H54 (cell line): ENCODE results near the gene ABHD17B.
A peak's percentile ranks its signal among the peaks of the same experiment; 100 is the strongest.

Source experiments
- DNase-seq: peaks from one replicate; pipeline ENCODE4 v3.0.0; 2011; ENCODE audit warnings: low spot score, mixed read lengths; ENCODE audit not compliant: insufficient read length
- FAIRE-seq: peaks from 3 replicates; lab custom pipeline; 2011; peaks lifted over from hg19 to GRCh38; lab: Jason Lieb, UNC
- POLR2A ChIP-seq: IDR thresholded peaks from 2 replicates; pipeline ENCODE4 v1.6.1; 2011; ENCODE audit warnings: low read depth, mild to moderate bottlenecking, low read length

Gene ABHD17B

GRCh38 chr9:71928376-71928775 lies 17.4 kb upstream of the ABHD17B start:
- TF ChIP-seq POLR2A, result no peak
- FAIRE-seq, result no peak
- no peak for DNase-seq

GRCh38 chr9:71925834-71926233 lies 14.8 kb upstream of the ABHD17B start:
- FAIRE-seq, result peak; percentile 64
- no peak for TF ChIP-seq POLR2A
- DNase-seq, result no peak

GRCh38 chr9:71924576-71924975 lies 13.6 kb upstream of the ABHD17B start:
- no peak for TF ChIP-seq POLR2A
- FAIRE-seq, result no peak
- no peak for DNase-seq

GRCh38 chr9:71921190-71921814 lies 10.3 kb upstream of the ABHD17B start:
- no peak for FAIRE-seq
- DNase-seq, result no peak
- TF ChIP-seq POLR2A, result no peak

GRCh38 chr9:71920456-71921189 lies 9.6 kb upstream of the ABHD17B start:
- FAIRE-seq, result no peak
- TF ChIP-seq POLR2A, result no peak
- DNase-seq, result no peak

GRCh38 chr9:71918419-71918818 lies 7.4 kb upstream of the ABHD17B start:
- no peak for TF ChIP-seq POLR2A
- FAIRE-seq, result peak; percentile 41
- DNase-seq, result no peak

GRCh38 chr9:71916834-71917534 lies 6.0 kb upstream of the ABHD17B start:
- no peak for DNase-seq
- no peak for TF ChIP-seq POLR2A
- FAIRE-seq, result peak; percentile 52

- no peak for TF ChIP-seq POLR2A
- FAIRE-seq, result no peak
- DNase-seq, result no peak
These were observed 4.5 kb upstream of the ABHD17B start for GRCh38 chr9:71915495-71915894.

GRCh38 chr9:71911908-71912335 lies 929 bp upstream of the ABHD17B start:
- FAIRE-seq, result no peak
- no peak for TF ChIP-seq POLR2A
- DNase-seq, result no peak

- DNase-seq, result peak; percentile 33
- no peak for FAIRE-seq
- TF ChIP-seq POLR2A, result no peak
These were observed 338 bp downstream of the ABHD17B start for GRCh38 chr9:71910650-71911060.

GRCh38 chr9:71909887-71910649 lies 925 bp downstream of the ABHD17B start:
- peak; percentile 33 for DNase-seq
- no peak for TF ChIP-seq POLR2A
- no peak for FAIRE-seq

- peak; percentile 72 for FAIRE-seq
- no peak for TF ChIP-seq POLR2A
- no peak for DNase-seq
These were observed 2.2 kb downstream of the ABHD17B start for GRCh38 chr9:71908825-71909224.

- TF ChIP-seq POLR2A, result no peak
- DNase-seq, result no peak
- FAIRE-seq, result no peak
These were observed 6.9 kb downstream of the ABHD17B start for GRCh38 chr9:71904076-71904475.
